GM21529 (cell line): ENCODE data around the gene SLC24A4.

Source experiments
- ATAC-seq: cut with Tn5 transposase; IDR thresholded peaks from one replicate; pipeline ENCODE4 v1.9.1; 2021; ENCODE audit not compliant: unreplicated experiment

The SLC24A4 gene

GRCh38 chr14:92323011-92323915, at the start of gene SLC24A4:
Gene SLC24A4, plus strand, starts transcription at chr14:92323165. Its CDS starts 666 bp downstream, at chr14:92323831.
- no peak for ATAC-seq

- ATAC-seq: no peak
Observed at GRCh38 chr14:92273166-92273565, 49.8 kb upstream of the SLC24A4 start.

GRCh38 chr14:92274055-92274454, 48.9 kb upstream of the SLC24A4 start:
- no peak for ATAC-seq

DNA sequence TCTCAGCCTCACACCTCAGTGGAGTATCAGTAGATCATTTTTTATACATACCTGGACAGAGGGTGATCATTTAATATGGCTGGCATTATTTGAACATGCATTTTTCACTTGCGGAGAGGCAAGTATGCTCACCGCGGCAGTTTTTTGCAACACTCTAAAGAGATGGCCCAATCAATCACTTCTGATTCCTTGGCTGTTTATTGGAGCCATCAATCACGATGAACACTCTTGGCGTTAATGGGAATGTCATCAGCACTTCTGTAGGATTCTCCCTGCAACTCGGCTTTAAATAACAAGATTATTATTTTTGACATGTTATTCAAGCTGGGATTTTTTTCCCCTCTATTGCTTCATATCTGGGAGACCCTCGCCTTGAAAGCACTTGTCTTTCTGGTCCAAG, 46.9 kb upstream of the SLC24A4 start:
- no peak for ATAC-seq

DNA sequence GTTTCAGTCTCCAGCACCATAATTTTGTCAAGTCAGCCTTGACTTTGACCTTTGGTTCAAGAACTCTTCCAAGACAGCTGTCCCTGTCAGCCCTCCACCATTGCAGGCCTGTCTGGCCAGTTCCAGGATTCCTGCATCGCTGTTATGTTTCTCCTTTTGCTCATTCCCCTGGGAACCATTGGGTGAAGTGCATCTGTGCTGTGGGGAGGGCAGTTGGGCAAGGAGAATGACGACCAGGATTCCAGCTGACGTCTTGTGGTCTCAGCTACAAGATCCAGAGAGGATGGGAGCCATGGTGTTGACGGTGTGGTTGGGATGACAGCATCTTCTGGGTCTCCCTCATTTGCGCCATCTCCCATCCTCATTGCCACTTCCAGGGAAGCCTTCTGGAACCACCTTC, 45.9 kb upstream of the SLC24A4 start:
- no peak for ATAC-seq

GRCh38 chr14:92280554-92281262, 42.3 kb upstream of the SLC24A4 start:
- no peak for ATAC-seq

DNA sequence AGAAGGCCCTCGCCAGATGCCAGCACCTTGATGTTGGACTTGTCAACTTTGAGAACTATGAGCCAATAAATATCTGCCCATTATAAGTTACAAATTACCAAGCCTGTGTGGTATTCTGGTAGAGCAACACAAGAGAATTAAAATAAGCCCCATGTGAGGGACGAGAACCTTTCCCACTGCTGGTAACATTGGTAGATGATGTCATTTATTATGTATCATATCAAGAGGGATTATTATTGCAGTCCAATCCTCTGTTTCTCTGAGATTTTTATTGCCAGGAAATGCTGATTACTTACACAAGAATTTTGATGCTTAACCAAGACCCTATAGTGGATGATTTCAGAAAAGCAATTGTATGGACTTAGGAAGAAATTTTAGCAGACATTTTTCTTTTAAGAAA, 40.3 kb upstream of the SLC24A4 start:
- no peak for ATAC-seq

- no peak for ATAC-seq
Observed at GRCh38 chr14:92285311-92285710, 37.7 kb upstream of the SLC24A4 start.

- no peak for ATAC-seq
Observed at GRCh38 chr14:92287987-92288386, 35.0 kb upstream of the SLC24A4 start.

DNA sequence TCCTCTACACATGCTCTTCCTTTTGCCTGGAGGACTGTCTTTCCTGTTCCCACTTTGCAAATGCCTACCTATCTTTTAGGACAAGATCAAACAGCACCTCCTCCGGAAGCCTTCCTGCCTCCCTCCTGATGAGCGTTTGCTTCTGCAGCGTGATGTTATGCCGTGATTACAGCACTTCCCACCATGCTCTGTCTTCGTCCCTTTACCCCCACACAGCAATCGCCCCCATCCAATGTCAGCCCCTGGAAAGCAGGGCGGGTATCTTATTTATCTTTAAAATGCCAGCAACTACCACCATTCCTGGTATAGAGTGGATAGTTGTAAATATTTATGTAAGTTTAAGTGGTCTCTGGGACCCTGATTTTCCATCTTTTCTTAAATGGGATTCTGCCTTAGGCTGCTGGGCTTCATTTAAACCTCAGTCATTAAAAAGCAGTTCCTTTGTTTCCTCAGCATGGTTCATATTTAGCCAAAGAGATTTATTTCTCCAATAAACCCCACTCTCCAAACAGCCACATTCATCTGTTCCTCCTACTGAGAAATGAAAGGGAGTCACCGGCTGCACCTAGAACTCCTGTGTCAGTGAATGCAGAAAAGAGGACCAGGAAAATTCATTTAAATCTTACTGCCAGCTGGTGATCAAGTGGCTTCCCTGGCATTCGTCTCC, 33.8 kb upstream of the SLC24A4 start:
- no peak for ATAC-seq

DNA sequence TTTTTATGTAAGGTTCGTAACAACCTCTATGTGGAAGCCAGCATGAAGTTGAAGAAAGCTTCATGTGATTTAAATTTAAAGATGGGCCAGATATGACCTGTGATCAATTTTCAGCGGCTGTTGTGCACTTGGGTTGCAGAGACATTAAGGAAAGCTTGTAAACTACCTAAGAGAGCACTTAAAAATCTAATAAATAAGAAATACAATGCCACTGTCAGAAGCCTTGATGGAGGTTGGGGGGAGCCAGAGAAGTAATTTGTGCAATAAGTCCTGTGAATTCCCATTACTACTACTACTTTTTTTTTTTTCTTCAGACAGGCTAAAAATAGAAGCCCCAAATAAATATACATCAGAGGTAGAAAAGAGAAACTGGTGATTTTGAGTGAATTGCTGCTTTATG, 30.3 kb upstream of the SLC24A4 start:
- ATAC-seq: no peak

GRCh38 chr14:92294506-92294905, 28.5 kb upstream of the SLC24A4 start:
- ATAC-seq: no peak

DNA sequence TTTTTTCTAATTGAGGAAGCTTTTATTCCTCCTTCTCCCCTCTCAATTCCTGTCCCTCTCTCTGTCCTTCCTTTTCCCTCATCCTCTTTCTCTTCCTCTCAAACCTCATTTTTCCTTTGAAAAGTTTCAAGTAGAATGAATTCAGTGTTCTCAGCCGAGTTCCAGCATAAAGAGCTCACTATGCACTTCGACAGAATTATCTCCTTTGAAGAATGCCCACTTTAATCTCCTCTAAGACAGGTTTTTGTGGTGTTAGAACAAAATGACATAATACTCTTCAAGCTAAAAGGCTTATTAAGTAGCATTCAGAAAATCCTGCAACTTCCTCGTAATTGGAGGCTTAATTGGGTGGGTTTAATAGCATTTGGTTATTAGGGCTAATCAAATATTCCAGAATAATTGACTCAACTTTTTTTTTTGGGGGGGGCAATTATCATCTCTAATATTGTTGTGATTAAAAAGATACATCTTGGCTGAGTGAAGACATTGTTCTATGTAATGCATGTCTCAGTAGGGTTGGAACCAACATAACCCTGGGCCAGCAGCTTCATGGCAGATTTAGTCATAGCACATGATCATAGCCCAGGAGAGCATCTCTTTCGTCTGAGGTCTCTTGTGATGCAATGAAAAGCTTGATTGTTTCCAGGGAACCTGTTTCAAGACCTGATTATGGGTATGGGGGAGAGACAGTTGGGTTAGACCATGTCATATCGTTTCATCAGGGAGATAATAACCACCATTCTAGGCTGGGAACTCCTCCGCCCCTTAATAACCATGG, 25.0 kb upstream of the SLC24A4 start:
- no peak for ATAC-seq

DNA sequence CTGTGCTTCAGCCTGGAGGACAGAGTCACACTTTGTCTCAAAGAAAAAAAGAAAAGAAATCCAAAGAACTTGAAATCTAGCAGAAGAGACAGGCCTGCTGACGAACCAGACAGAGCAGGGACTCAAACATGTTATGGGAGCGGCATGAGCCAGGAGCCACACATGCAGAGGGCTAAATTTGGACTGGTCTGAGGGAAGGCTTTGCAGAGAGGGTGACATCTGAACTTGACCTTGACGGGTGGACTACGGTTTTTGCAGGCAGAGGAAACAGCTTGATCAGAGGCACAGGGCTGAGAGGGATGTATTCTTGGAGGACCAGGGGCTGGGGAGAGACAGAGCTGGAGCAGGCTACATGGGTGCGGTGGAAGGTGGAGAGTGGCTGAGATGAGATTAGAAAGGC, 20.5 kb upstream of the SLC24A4 start:
- ATAC-seq: no peak

- ATAC-seq: no peak
Observed at GRCh38 chr14:92308716-92309115, 14.2 kb upstream of the SLC24A4 start.

GRCh38 chr14:92309968-92310530, 12.9 kb upstream of the SLC24A4 start:
- no peak for ATAC-seq

DNA sequence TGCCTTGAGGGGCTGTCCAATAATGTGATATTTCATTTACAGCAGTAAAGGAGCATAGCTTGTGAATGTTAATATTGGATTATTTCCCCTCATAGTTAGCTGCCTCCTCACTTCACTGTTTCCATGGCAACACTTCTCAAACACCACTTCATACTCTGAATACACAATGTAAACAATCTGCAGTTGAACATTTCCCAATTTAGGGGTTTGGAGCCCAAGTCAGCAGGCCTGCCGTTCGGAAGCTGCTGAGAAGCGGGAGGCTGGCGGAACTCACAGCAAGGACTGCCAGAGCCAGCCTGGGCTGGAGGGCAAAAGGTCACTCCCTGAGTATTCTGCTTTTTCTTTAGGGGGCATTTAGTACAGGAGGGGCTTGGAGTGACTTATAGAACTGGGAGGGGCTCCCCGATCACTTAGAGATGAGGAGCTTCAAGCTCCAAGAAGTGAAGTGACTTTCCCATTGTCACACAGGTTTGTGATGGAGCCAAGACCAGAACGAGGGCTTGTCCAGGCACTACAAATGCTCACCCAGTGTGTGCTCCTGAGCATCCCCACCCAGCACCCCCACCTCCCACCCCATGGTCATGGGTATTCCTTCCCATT, 12.1 kb upstream of the SLC24A4 start:
- no peak for ATAC-seq

GRCh38 chr14:92314182-92314581, 8.8 kb upstream of the SLC24A4 start:
- no peak for ATAC-seq

- no peak for ATAC-seq
Observed at GRCh38 chr14:92315050-92315805, 7.7 kb upstream of the SLC24A4 start.
